ENCODE results near the gene CYP2C8. TPM values are rescaled to one million over a fixed set of nuclear protein-coding genes. Genes with fewer than 3 reads are reported as not detected.
"Not testable (repeated sequence)": the region's sequence is repeated elsewhere in the genome, so short reads cannot be mapped to it uniquely, and the experiment has no call there.

The CYP2C8 gene
- 2.2 and 2.9 TPM in 2 replicates for total RNA-seq (ENCODE audit: low replicate concordance)
- long read RNA-seq, partial matches to known transcripts = 0 of 4 reads
- long read RNA-seq, other reads (novel, unspliced or antisense) = 2 of 4 reads

GRCh38 chr10:95069286-95069685 is at the start of gene CYP2C8:
Gene CYP2C8 (minus strand): TSS chr10:95069497. CDS start chr10:95069402, 95 bp downstream.
- DNase-seq (ENCODE audit: extremely low spot score, unreplicated experiment) = no peak
- H3K4me3 Mint-ChIP-seq = no peak within 1 kb of the TSS
- no peak within 1 kb of the TSS for H3K27ac Mint-ChIP-seq
- no peaks in the 10 kb centered on the region for H3K36me3 Mint-ChIP-seq
- no peaks in the 10 kb centered on the region for H3K27me3 Mint-ChIP-seq
- H3K9me3 Mint-ChIP-seq = no peaks in the 10 kb centered on the region
- H3K4me1 Mint-ChIP-seq (ENCODE audit: unreplicated experiment) = no peaks in the 10 kb centered on the region
- no peak for TF ChIP-seq CTCF (conservative IDR thresholded peaks at IDR 0.05)

GRCh38 chr10:95116869-95117269 is 47.6 kb upstream of the CYP2C8 start:
- no peaks in the 10 kb centered on the region for H3K36me3 Mint-ChIP-seq
- H3K9me3 Mint-ChIP-seq = peaks cover 16% of the 10 kb centered on the region
- H3K4me3 Mint-ChIP-seq = no peak overlapping the region
- no peaks in the 10 kb centered on the region for H3K4me1 Mint-ChIP-seq (ENCODE audit: unreplicated experiment)
- H3K27me3 Mint-ChIP-seq = no peaks in the 10 kb centered on the region
- no peak for DNase-seq (ENCODE audit: extremely low spot score, unreplicated experiment)
- no peak for TF ChIP-seq CTCF (conservative IDR thresholded peaks at IDR 0.05)
- H3K27ac Mint-ChIP-seq = no peak overlapping the region

- H3K36me3 Mint-ChIP-seq; H3K27ac Mint-ChIP-seq; H3K27me3 Mint-ChIP-seq; H3K4me1 Mint-ChIP-seq (ENCODE audit: unreplicated experiment); H3K4me3 Mint-ChIP-seq; H3K9me3 Mint-ChIP-seq; DNase-seq (ENCODE audit: extremely low spot score, unreplicated experiment): not testable (repeated sequence)
These were observed 41.5 kb upstream of the CYP2C8 start for GRCh38 chr10:95110823-95111222.

GRCh38 chr10:95097805-95098204 is 28.5 kb upstream of the CYP2C8 start:
- no peak for TF ChIP-seq CTCF (conservative IDR thresholded peaks at IDR 0.05)
- Mint-ChIP-seq H3K4me1 (ENCODE audit: unreplicated experiment) (no peaks in the 10 kb centered on the region), H3K9me3 (no peaks in the 10 kb centered on the region), H3K27ac (no peak overlapping the region), H3K27me3 (no peaks in the 10 kb centered on the region), H3K36me3 (no peaks in the 10 kb centered on the region), H3K4me3 (no peak overlapping the region)
- no peak for DNase-seq (ENCODE audit: extremely low spot score, unreplicated experiment)

GRCh38 chr10:95096143-95096542 is 26.8 kb upstream of the CYP2C8 start:
- Mint-ChIP-seq H3K27ac (no peak overlapping the region), H3K36me3 (no peaks in the 10 kb centered on the region), H3K4me3 (no peak overlapping the region), H3K9me3 (no peaks in the 10 kb centered on the region), H3K4me1 (ENCODE audit: unreplicated experiment) (no peaks in the 10 kb centered on the region), H3K27me3 (no peaks in the 10 kb centered on the region)
- TF ChIP-seq CTCF (conservative IDR thresholded peaks at IDR 0.05) = no peak
- DNase-seq (ENCODE audit: extremely low spot score, unreplicated experiment) = no peak

- H3K27me3 Mint-ChIP-seq; H3K4me1 Mint-ChIP-seq (ENCODE audit: unreplicated experiment); H3K27ac Mint-ChIP-seq: not testable (repeated sequence)
These were observed 10.3 kb upstream of the CYP2C8 start for GRCh38 chr10:95079626-95080025.

GRCh38 chr10:95077556-95077955 is 8.3 kb upstream of the CYP2C8 start:
- H3K36me3 Mint-ChIP-seq = no peaks in the 10 kb centered on the region
- no peaks in the 10 kb centered on the region for H3K4me1 Mint-ChIP-seq (ENCODE audit: unreplicated experiment)
- DNase-seq (ENCODE audit: extremely low spot score, unreplicated experiment) = no peak
- TF ChIP-seq CTCF (conservative IDR thresholded peaks at IDR 0.05) = no peak
- no peaks in the 10 kb centered on the region for H3K27me3 Mint-ChIP-seq
- H3K27ac Mint-ChIP-seq = no peak overlapping the region
- H3K4me3 Mint-ChIP-seq = no peak overlapping the region
- H3K9me3 Mint-ChIP-seq = no peaks in the 10 kb centered on the region

More at GRCh38 chr10:95079626-95080025, 10.3 kb upstream of the CYP2C8 start:
- H3K36me3 Mint-ChIP-seq; DNase-seq (ENCODE audit: extremely low spot score, unreplicated experiment); H3K4me3 Mint-ChIP-seq; H3K9me3 Mint-ChIP-seq: not testable (repeated sequence)
